HFFc6 (cell line): Measurements from ENCODE around the gene MAGI1. TPM values are rescaled to one million over a fixed set of nuclear protein-coding genes. Genes with fewer than 3 reads are reported as not detected.
A peak's percentile ranks its signal among the peaks of the same experiment; 100 is the strongest.

Source experiments
- DNase-seq: peaks from one replicate; pipeline ENCODE4 v3.0.0-alpha.2; 2018
- H3K27ac Mint-ChIP-seq: 2 replicates; pipeline ENCODE4 v1.8.0; 2020; ENCODE audit warnings: mild to moderate bottlenecking, mixed read lengths
- H3K27me3 Mint-ChIP-seq: 2 replicates; pipeline ENCODE4 v1.8.0; 2021; ENCODE audit warnings: mild to moderate bottlenecking, moderate library complexity, mixed read lengths; ENCODE audit not compliant: insufficient read depth
- H3K36me3 Mint-ChIP-seq: 2 replicates; pipeline ENCODE4 v1.8.0; 2021; ENCODE audit warnings: low read depth, mixed read lengths
- H3K4me1 Mint-ChIP-seq: 2 replicates; pipeline ENCODE4 v1.8.0; 2020; ENCODE audit warnings: low read depth, mixed read lengths
- H3K4me3 Mint-ChIP-seq: 2 replicates; pipeline ENCODE4 v1.8.0; 2020; ENCODE audit warnings: mild to moderate bottlenecking, moderate library complexity, mixed read lengths
- H3K9me3 Mint-ChIP-seq: 2 replicates; pipeline ENCODE4 v1.8.0; 2020; ENCODE audit warnings: mild to moderate bottlenecking, mixed read lengths
- total RNA-seq, 6 experiments: library from RNA; stranded (reverse); fragmentation: NEBNext Ultra II Directional; extraction: Animal tissue kit (Norgen Biotek cat#: 25700); gene quantifications; 2 replicates in 1 of 6; 3 replicates in 5 of 6; pipeline ENCODE4 v1.2.3, GENCODE V29; 2021
- TF ChIP-seq, protein P1 (sequence below): fragments of 200-600 bp; sonication (generic); IDR thresholded peaks from 2 replicates; pipeline ENCODE4 v1.5.0; 2021; ENCODE audit warnings: antibody characterized with exemption, mild to moderate bottlenecking

MAGI1 gene
- total RNA-seq, 6 experiments from 2014 or later: 21.1 to 30.5 (median 22.4) TPM

- Mint-ChIP-seq H3K36me3 (no peaks in the 10 kb centered on the region), H3K27ac (no peak overlapping the region), H3K27me3 (peaks cover 14% of the 10 kb centered on the region), H3K4me3 (no peak overlapping the region), H3K4me1 (no peaks in the 10 kb centered on the region), H3K9me3 (no peaks in the 10 kb centered on the region)
- TF ChIP-seq, protein P1, sequence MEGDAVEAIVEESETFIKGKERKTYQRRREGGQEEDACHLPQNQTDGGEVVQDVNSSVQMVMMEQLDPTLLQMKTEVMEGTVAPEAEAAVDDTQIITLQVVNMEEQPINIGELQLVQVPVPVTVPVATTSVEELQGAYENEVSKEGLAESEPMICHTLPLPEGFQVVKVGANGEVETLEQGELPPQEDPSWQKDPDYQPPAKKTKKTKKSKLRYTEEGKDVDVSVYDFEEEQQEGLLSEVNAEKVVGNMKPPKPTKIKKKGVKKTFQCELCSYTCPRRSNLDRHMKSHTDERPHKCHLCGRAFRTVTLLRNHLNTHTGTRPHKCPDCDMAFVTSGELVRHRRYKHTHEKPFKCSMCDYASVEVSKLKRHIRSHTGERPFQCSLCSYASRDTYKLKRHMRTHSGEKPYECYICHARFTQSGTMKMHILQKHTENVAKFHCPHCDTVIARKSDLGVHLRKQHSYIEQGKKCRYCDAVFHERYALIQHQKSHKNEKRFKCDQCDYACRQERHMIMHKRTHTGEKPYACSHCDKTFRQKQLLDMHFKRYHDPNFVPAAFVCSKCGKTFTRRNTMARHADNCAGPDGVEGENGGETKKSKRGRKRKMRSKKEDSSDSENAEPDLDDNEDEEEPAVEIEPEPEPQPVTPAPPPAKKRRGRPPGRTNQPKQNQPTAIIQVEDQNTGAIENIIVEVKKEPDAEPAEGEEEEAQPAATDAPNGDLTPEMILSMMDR: no peak
- DNase-seq: no peak
Measured at GRCh38 chr3:65335587-65335986, 703.1 kb downstream of the MAGI1 start.

DNA sequence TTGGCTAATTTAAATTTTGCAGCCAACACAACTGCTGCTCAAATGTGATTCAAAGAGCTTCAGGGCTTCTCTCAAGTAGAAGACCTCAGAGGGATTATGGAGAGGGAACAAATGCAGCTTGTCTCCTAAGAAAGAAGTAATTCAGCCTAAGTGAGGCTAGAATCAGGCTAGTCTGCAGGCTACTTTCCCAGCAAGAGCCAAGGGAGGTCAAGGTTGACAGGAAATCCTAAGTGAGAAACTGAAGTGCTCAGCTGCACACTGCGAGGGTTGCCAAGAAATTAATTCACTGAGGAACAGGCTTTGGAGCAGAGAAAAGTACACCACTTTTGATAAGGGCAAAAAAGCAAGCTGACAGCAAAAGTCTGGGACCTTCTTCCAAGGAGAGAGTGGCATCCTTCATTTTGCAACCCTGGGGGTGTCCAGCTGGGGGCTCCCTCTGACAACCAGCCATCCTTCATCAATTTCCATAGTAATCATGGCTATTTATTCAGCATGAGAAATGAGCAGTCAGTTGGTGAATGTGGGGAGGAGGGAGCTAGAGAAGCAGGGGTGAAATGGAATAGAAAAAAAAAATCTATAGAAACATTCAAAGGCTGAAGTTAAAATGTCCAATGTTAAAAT is 704.6 kb downstream of the MAGI1 start:
- no peak overlapping the region for H3K4me3 Mint-ChIP-seq
- no peak overlapping the region for H3K27ac Mint-ChIP-seq
- no peaks in the 10 kb centered on the region for H3K4me1 Mint-ChIP-seq
- H3K36me3 Mint-ChIP-seq: no peaks in the 10 kb centered on the region
- DNase-seq: no peak
- TF ChIP-seq, protein P1: peak; percentile 48; the same call in 1 of the 2 replicates
- peaks cover 19% of the 10 kb centered on the region for H3K27me3 Mint-ChIP-seq
- H3K9me3 Mint-ChIP-seq: no peaks in the 10 kb centered on the region

GRCh38 chr3:65331730-65332129 is 707.0 kb downstream of the MAGI1 start:
- Mint-ChIP-seq H3K27me3 (peaks cover 25% of the 10 kb centered on the region), H3K27ac (no peak overlapping the region), H3K9me3 (no peaks in the 10 kb centered on the region), H3K36me3 (no peaks in the 10 kb centered on the region), H3K4me3 (no peak overlapping the region), H3K4me1 (no peaks in the 10 kb centered on the region)
- DNase-seq: no peak
- TF ChIP-seq, protein P1: no peak

GRCh38 chr3:65330072-65330471 is 708.6 kb downstream of the MAGI1 start:
- DNase-seq: no peak
- Mint-ChIP-seq H3K36me3 (no peaks in the 10 kb centered on the region), H3K9me3 (no peaks in the 10 kb centered on the region), H3K27ac (no peak overlapping the region), H3K27me3 (peaks cover 24% of the 10 kb centered on the region), H3K4me1 (no peaks in the 10 kb centered on the region), H3K4me3 (no peak overlapping the region)
- TF ChIP-seq, protein P1: no peak

GRCh38 chr3:65328148-65328547 is 710.6 kb downstream of the MAGI1 start:
- Mint-ChIP-seq H3K36me3 (no peaks in the 10 kb centered on the region), H3K4me3 (no peak overlapping the region), H3K27ac (no peak overlapping the region), H3K4me1 (no peaks in the 10 kb centered on the region), H3K9me3 (no peaks in the 10 kb centered on the region), H3K27me3 (peaks cover 19% of the 10 kb centered on the region)
- no peak for DNase-seq
- TF ChIP-seq, protein P1: no peak
